ENCODE measurements around the gene KDM1B. TPM values are rescaled to one million over a fixed set of nuclear protein-coding genes. Genes with fewer than 3 reads are reported as not detected.

The KDM1B gene
- total RNA-seq, 1 donor = 24.5 TPM

GRCh38 chr6:18259675-18260447 is 104.6 kb downstream of the KDM1B start:
- no peak for DNase-seq (ENCODE audit: low read depth in 2 of 3, low spot score in 2 of 3)

GRCh38 chr6:18260448-18261106 is 105.4 kb downstream of the KDM1B start:
- no peak for DNase-seq (ENCODE audit: low read depth in 2 of 3, low spot score in 2 of 3)

- DNase-seq (ENCODE audit: low read depth in 2 of 3, low spot score in 2 of 3) = no peak
Measured at GRCh38 chr6:18261877-18262276, 106.7 kb downstream of the KDM1B start.

GRCh38 chr6:18262702-18263417 is 107.6 kb downstream of the KDM1B start:
- peak in 1 of 3 donors; percentile 18 for DNase-seq (ENCODE audit: low read depth in 2 of 3, low spot score in 2 of 3)

DNA sequence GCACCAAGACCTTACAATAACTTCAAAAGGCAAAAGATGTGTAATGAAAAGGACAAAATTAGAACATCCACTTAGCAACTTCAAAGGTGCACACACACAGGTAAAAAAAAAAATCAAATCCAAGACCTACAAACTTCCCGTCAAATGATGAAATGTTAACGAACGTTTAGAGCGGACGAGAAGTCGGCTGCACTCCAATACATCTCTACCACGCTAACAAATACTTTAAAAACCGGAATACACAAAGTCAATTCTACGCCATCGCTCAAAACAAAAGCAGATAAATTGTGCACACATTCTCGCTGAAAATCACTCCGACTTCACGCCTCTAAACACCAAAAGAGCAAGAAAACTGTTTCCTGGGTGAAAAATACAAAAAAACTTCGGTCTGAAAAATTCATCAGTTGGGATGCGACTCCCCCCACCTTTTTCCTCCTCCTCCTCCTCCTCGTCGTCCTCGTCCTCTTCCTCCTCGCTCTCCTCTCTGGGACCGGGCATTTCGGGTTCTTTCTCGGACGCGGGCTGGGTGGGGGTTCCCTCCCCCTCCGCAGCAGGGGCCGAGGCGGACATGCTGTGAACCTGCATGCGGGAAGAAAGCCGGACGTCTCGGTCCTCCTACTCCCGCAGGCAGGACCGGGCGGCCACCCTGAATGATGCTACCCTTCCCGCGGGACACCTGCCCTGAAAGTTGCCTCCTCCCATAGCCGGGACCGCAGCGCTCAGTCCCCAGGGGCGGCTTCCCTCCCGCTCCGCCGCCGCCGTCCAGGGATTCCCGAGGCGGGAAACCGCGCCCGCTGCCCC is 108.4 kb downstream of the KDM1B start:
- peak in 1 of 3 donors; percentile 20 for DNase-seq (ENCODE audit: low read depth in 2 of 3, low spot score in 2 of 3)

DNA sequence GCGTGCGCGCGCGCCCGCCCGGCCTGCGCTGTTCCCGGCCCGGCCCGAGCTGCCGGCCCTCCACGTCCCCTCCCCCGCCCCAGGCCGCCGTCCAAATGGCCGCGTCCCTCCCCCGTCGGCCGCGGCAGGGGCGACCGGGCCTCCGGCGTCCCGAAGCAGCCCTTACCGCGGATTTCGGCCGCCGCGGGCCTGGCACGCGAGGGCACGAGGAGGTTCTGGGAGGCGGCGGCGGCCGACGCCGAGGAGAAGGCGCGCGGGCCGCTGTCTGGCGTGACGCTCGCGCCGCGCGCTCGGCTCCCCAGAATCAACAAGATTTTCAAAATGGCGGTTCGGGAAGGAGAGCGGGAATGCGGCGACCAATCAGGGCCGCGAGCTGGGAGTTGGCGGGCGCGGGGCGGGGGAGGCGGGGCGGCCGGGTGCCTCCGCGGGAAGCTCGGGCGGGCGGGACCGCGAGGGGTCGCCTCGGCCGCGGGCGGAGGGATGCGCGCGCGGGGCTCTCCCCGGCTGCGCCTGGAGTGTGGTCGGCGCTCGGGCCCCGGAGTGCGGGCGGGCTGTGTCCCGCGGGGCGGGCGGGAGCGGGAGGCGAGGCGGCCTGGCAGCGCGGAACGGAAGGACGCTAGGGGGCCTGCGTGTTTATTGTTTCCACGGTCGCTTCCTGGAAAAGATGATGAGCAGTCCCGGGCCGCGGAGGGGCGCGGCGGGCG is 109.1 kb downstream of the KDM1B start, which contains the start of gene DEK:
TSS of gene DEK (minus strand) at position 312 of the 704 bp plus-strand sequence. CDS start 543 bp downstream, outside the sequence.
- DNase-seq (ENCODE audit: low read depth in 2 of 3, low spot score in 2 of 3) = peak; percentile 62 to 92 (median 87)

- DNase-seq (ENCODE audit: low read depth in 2 of 3, low spot score in 2 of 3) = no peak
Measured at GRCh38 chr6:18264923-18265377, 109.7 kb downstream of the KDM1B start.

DNA sequence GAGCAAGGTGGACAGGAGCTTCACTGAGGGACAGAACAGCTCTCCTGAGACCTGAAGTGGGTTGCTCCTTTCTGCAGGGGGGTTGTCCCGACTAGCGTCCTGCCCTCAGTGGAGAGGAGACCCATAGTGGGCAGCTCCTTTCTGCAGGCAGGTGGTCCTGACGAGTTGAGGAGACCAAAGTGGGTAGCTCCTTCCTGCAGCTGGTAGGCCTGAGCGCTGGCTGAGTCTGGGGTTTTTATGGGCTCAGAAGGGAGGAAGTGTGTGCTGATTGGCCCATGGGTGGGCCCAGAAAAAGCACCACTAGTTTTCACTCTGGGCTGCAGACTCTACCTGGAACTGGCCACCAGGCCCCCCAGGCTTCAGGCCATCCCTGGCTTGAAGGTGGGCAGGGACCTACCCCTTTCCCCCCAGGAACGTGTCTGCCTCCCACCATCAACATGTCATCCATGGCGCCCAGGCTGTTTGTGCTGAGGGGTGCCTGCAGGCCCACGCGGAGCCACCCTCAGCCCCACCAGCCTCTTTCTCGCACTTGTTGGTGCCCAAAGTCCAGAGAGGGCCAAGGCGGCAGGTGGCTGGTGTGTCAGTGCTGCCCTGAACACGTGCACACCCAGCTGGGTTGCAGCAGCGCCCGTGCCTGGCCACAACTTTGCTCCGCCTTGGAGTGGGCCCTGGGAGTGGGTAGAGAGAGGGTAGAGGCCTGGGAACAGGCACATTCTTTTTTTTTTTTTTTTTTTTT is 110.7 kb downstream of the KDM1B start:
- DNase-seq (ENCODE audit: low read depth in 2 of 3, low spot score in 2 of 3) = no peak

DNA sequence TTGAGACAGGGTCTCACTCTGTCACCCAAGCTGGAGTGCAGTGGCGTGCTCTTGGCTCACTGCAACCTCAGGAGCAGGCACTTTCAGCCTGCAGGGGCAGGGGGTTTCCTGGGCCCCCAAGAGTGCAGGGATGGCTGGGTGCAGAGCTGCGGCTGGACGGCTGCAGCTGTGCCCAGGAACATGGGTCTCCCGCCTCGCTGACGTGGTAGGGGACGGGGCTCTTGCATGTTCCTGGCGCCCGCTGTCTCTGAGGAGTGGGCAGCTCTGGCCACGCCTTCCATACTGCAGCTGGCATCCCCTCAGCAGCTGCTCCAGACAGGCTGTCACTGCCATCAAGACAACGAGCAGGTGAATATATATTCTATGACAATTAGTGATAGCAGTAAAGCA is 111.3 kb downstream of the KDM1B start:
- no peak for DNase-seq (ENCODE audit: low read depth in 2 of 3, low spot score in 2 of 3)

- DNase-seq (ENCODE audit: low read depth in 2 of 3, low spot score in 2 of 3) = no peak
Measured at GRCh38 chr6:18268066-18268465, 112.8 kb downstream of the KDM1B start.

DNA sequence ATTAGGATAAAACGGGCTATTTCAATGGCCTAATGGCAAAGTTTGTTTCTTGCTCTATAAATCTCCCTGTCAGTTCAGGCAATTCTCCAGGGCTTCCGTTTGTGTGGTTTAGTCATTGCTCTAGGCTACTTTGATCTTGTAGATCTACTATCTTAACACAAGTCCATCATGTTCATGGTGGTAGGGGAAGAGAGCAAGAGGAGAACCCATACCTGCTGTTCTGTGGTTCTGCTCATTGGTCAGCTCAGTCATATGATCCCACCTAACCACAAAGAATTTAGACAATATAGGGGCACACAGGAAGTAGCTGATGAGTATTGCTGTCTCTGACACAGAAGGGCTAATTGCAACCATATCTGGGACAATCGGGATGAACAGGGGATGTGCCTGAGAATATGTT is 114.0 kb downstream of the KDM1B start:
- peak in 2 of 3 donors; percentile 47 to 71 for DNase-seq (ENCODE audit: low read depth in 2 of 3, low spot score in 2 of 3)

DNA sequence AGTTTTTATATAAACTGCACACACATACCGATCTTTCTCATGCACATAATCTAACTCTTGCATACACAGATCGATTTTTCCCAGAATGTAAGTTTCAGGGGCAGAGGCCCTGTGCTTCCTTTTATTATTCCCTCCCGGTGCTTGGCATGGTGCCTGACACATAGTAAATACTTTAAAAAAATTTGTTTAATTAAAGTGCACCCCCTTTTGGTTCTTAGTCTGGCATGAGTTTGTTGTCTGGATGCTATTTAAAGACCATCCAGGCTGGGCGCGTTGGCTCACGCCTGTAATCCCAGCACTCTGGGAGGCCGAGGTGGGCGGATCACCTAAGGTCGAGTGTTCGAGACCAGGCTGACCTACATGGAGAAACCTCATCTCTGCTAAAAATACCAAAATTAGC is 114.5 kb downstream of the KDM1B start:
- no peak for DNase-seq (ENCODE audit: low read depth in 2 of 3, low spot score in 2 of 3)

DNA sequence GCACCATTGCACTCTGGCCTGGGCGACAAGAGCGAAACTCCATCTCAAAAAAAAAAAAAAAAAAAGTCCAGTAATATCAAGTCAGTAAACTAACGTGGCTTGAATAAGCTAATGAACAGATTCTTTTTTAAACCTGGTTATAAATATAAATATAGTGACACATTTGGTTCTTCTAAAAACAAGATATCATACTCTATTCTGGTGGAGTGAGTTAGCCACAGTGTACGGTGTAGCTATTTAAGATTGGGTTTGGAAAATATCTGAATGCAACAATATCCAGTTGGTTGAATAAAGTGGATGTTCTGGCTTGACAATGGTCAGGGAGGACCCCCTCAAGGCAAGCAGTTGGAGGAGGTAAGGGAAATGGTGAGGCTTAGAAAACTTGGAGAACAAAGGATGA is 115.0 kb downstream of the KDM1B start:
- DNase-seq (ENCODE audit: low read depth in 2 of 3, low spot score in 2 of 3) = no peak

Small RNA genes within 50 kb of the gene (small RNA-seq; reads per million reads assigned to genes)
- not detected for gene RF00019

Other genes starting within 250 kb of the KDM1B start
- gene KIF13A, start 167.8 kb upstream of the KDM1B start, total RNA-seq = 25.3 TPM
- 8.1 TPM for gene NHLRC1, start 32.7 kb upstream of the KDM1B start, total RNA-seq
- 4.6 TPM for gene TPMT, start 345 bp upstream of the KDM1B start, total RNA-seq
- gene DEK, start 109.1 kb downstream of the KDM1B start, total RNA-seq = 32.9 TPM
- gene RNF144B, start 231.9 kb downstream of the KDM1B start, total RNA-seq = 16.7 TPM